K562 (cell line): Measurements from ENCODE around the gene ATL1. TPM values are rescaled to one million over a fixed set of nuclear protein-coding genes. Genes with fewer than 3 reads are reported as not detected.

Experiments used
- CBX1 ChIP-seq: sonication (generic); IDR thresholded peaks from 2 replicates; pipeline ENCODE4 v1.6.1; 2016; ENCODE audit warnings: antibody characterized with exemption, low read depth, mild to moderate bottlenecking
- DACH1 ChIP-seq: fragments of 450-650 bp; IDR thresholded peaks from 2 replicates; pipeline ENCODE4 v1.6.1; 2018; ENCODE audit not compliant: partially characterized antibody
- DNMT1 ChIP-seq: fragments of 450-650 bp; IDR thresholded peaks from 2 replicates; pipeline ENCODE4 v1.6.1; 2016; ENCODE audit warnings: antibody characterized with exemption, mild to moderate bottlenecking
- E2F3 ChIP-seq: fragments of 250-450 bp; sonication (Bioruptor Pico); IDR thresholded peaks from 2 replicates; pipeline ENCODE4 v1.4.0; 2020; ENCODE audit warnings: mild to moderate bottlenecking
- GATA2 ChIP-seq: sonication (generic); formaldehyde crosslinking; IDR thresholded peaks from 2 replicates; pipeline ENCODE4 v1.4.0; 2020; ENCODE audit warnings: mild to moderate bottlenecking, missing genetic modification reagents
- ILF3 ChIP-seq: fragments of 450-650 bp; IDR thresholded peaks from 2 replicates; pipeline ENCODE4 v1.6.1; 2018; ENCODE audit warnings: antibody characterized with exemption, mild to moderate bottlenecking, moderate library complexity, borderline replicate concordance
- KDM2B ChIP-seq: fragments of 250-450 bp; sonication (Bioruptor Pico); IDR thresholded peaks from 2 replicates; pipeline ENCODE4 v1.8.0; 2021; ENCODE audit warnings: mild to moderate bottlenecking, moderate library complexity
- KDM5B ChIP-seq: fragments of 200-600 bp; sonication (generic); IDR thresholded peaks from 2 replicates; pipeline ENCODE4 v1.6.1; 2012; ENCODE audit warnings: low read depth, mild to moderate bottlenecking, moderate library complexity, low read length, control low read depth, inconsistent platforms; ENCODE audit not compliant: insufficient replicate concordance
- RCOR1 ChIP-seq, 2 experiments: IDR thresholded peaks; 2 replicates each; pipeline ENCODE4 v1.6.1; 2012; ENCODE audit warnings: low read depth in 2 of 2, low read length in 2 of 2, borderline replicate concordance in 1 of 2, improper control_type of control experiment in 1 of 2
- SRSF3 ChIP-seq: fragments of 200-400 bp; formaldehyde crosslinking; IDR thresholded peaks from 2 replicates; pipeline ENCODE4 v1.6.1; 2016; ENCODE audit warnings: mild to moderate bottlenecking, low read length, moderate library complexity; ENCODE audit not compliant: insufficient read depth
- ZBTB49 ChIP-seq: sonication (generic); formaldehyde crosslinking; IDR thresholded peaks from 2 replicates; pipeline ENCODE4 v1.8.0; 2022; ENCODE audit warnings: missing genetic modification reagents, mild to moderate bottlenecking, borderline replicate concordance
- ZC3H11A ChIP-seq: IDR thresholded peaks from 2 replicates; pipeline ENCODE4 v1.6.1; 2012; ENCODE audit warnings: low read depth, low read length, improper control_type of control experiment
- ZFP30 ChIP-seq: fragments of 250-450 bp; sonication (Bioruptor Pico); IDR thresholded peaks from 2 replicates; pipeline ENCODE4 v1.8.0; 2022; ENCODE audit warnings: moderate library complexity, mild to moderate bottlenecking, inconsistent platforms, borderline replicate concordance
- ZNF212 ChIP-seq: fragments of 450-650 bp; formaldehyde crosslinking; IDR thresholded peaks from 2 replicates; pipeline ENCODE4 v1.4.0; 2020; ENCODE audit warnings: mild to moderate bottlenecking
- ZNF318 ChIP-seq, 2 experiments: fragments of 450-650 bp; IDR thresholded peaks; 2 replicates each; pipeline ENCODE4 v1.6.1; 2016; ENCODE audit warnings: mild to moderate bottlenecking in 2 of 2, borderline replicate concordance in 1 of 2, low read depth in 1 of 2, moderate library complexity in 1 of 2
- ZSCAN29 ChIP-seq: fragments of 450-650 bp; IDR thresholded peaks from 2 replicates; pipeline ENCODE4 v1.6.1; 2017
- ZSCAN32 ChIP-seq: fragments of 450-650 bp; formaldehyde crosslinking; IDR thresholded peaks from 2 replicates; pipeline ENCODE4 v1.4.0; 2020; ENCODE audit warnings: mild to moderate bottlenecking, moderate library complexity
- polyA plus RNA-seq, 8 experiments: library from polyadenylated mRNA; depleted of rRNA in 4 of 8; stranded (reverse) in 5 of 8; unstranded in 3 of 8; fragments of >200 nt; fragmentation: Nextera tagmentation in 2 of 8; fragmentation: Illumina TruSeq in 1 of 8; extraction: Ambion mirVana in 2 of 8; extraction: Trizol in 1 of 8; gene quantifications; 2 replicates each; pipeline versions ENCODE4 v1.2.1 to v1.2.3, GENCODE V29; 2011 to 2014; ENCODE audit warnings: inconsistent platforms in 1 of 8, missing spikeins in 1 of 8
- total RNA-seq, 7 experiments: library from RNA; depleted of rRNA in 6 of 7; stranded (reverse); fragments of >200 nt in 6 of 7; fragmentation: Illumina TruSeq in 2 of 7; extraction: Trizol in 2 of 7; gene quantifications; 2 replicates each; pipeline versions ENCODE4 v1.2.1 to v1.2.3, GENCODE V29; 2011 to 2021; ENCODE audit warnings: low replicate concordance in 1 of 7

Gene ATL1
- total and polyA plus RNA-seq, 9 of the 15 experiments (the other 6 are each of a cell fraction or from before 2014, with no cell fraction given), result 0.04 to 0.16 (median 0.07) TPM; not detected in 4

GRCh38 chr14:50667996-50668825 is 108.3 kb downstream of the ATL1 start, which contains the start of gene SAV1 (continued):
- TF ChIP-seq DACH1 (no peak), ZFP30 (CRISPR knock-in tag) (no peak), E2F3 (CRISPR knock-in tag) (0 out of 2 replicates have a peak, but pooled peaks have one; percentile 14), SRSF3 (no peak), DNMT1 (no peak), KDM2B (CRISPR knock-in tag) (no peak), GATA2 (CRISPR knock-in tag) (no peak), KDM5B (peak; percentile 98), ZC3H11A (no peak), ILF3 (0 out of 2 replicates have a peak, but pooled peaks have one; percentile 65), ZSCAN29 (no peak), RCOR1 (IDR thresholded peaks at IDR 0.05; ENCODE audit: borderline replicate concordance in 1 of 2, low read depth in 2 of 2, low read length in 2 of 2) (peak in 1 of 2 experiments; percentile 19; a peak in 1 of 4 replicates), ZNF318 (IDR thresholded peaks at IDR 0.05; ENCODE audit: borderline replicate concordance in 1 of 2, low read depth in 1 of 2) (no peak), ZBTB49 (no peak), ZSCAN32 (CRISPR knock-in tag) (no peak), ZNF212 (no peak), CBX1 (peak; percentile 95)
